Adrenal gland (tissue), 5 donors: ENCODE results near the gene CA4.

Experiments
- CTCF ChIP-seq, 6 experiments: fragments of 450-650 bp in 4 of 6; fragments of 200-600 bp in 2 of 6; sonication (generic) in 1 of 6; IDR thresholded peaks; 1 replicate in 5 of 6; 2 replicates in 1 of 6; pipeline versions ENCODE4 v1.5.1 to v1.8.0; 2016 to 2021; ENCODE audit warnings: antibody characterized with exemption in 6 of 6, mild to moderate bottlenecking in 2 of 6, moderate library complexity in 1 of 6
- POLR2A ChIP-seq, 2 donors: fragments of 450-650 bp; IDR thresholded peaks; one replicate each; pipeline ENCODE4 v1.6.1; 2017; ENCODE audit warnings: antibody characterized with exemption in 2 of 2, mild to moderate bottlenecking in 2 of 2, moderate library complexity in 1 of 2
- donor health status: DM: no; HTN: no; CAD: no.

DNA sequence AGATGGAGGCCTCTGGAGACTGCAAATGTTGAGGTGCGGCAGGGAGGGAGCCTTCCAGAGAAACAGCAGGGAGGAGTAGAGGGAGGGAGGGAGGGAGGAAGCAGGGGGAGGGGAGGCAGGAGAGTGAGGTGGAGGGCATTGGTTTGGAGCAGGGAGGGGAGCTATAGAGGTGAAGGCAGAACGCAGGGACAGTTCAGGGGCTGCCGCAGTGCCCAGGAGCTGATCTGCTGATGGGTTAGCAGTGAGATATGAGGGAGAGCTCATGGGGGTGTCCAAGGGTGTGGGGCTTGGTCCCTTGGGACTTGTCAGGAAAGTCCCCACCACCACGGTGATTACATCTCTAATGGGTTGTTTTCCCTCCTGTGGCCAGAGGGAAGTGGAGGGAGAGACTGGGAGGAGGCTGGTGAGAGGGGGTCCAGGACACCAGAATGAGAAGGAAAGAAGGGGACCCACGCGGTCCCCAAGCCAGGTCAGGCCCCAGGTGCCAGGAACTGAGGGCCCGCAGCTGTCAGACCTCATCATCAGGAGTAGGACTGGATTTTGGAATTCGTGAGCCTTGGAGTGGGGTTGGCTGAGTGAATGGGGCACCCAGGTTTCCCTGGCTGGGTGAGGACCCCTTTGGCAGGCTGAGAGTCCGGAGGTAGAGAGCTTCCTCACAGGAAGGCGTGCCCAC, 11.2 kb downstream of the CA4 start:
- no peak for TF ChIP-seq POLR2A (IDR thresholded peaks at IDR 0.05)
- TF ChIP-seq CTCF (IDR thresholded peaks at IDR 0.05), result no peak
